Liver (tissue), 9 donors: Measurements from ENCODE around the gene CD247. TPM values are rescaled to one million over a fixed set of nuclear protein-coding genes. Genes with fewer than 3 reads are reported as not detected.

Experiments
- DNase-seq: peaks from one replicate; pipeline ENCODE4 v3.0.0-alpha.2; 2017; ENCODE audit warnings: low spot score
- H3K27ac ChIP-seq, 2 donors: one replicate each; pipeline ENCODE4 v1.7.0; 2013; ENCODE audit warnings: inconsistent platforms in 2 of 2, low read length in 2 of 2, control low read depth in 1 of 2, low read depth in 1 of 2, mild to moderate bottlenecking in 1 of 2
- H3K27me3 ChIP-seq, 4 donors: one replicate each; pipeline versions ENCODE4 v1.6.1 to v1.7.0; 2013; ENCODE audit warnings: low read length in 3 of 4, inconsistent platforms in 1 of 4, mild to moderate bottlenecking in 1 of 4, moderate library complexity in 1 of 4; ENCODE audit not compliant: control insufficient read depth in 4 of 4, insufficient read depth in 4 of 4
- H3K36me3 ChIP-seq, 4 donors: one replicate each; pipeline versions ENCODE4 v1.6.1 to v1.7.0; 2013; ENCODE audit warnings: low read length in 3 of 4, mild to moderate bottlenecking in 3 of 4, low read depth in 1 of 4, moderate library complexity in 1 of 4; ENCODE audit not compliant: control insufficient read depth in 4 of 4, insufficient read depth in 3 of 4
- H3K4me1 ChIP-seq, 4 donors: one replicate each; pipeline versions ENCODE4 v1.6.1 to v1.7.0; 2013; ENCODE audit warnings: low read length in 3 of 4, mild to moderate bottlenecking in 3 of 4, moderate library complexity in 1 of 4; ENCODE audit not compliant: control insufficient read depth in 4 of 4, insufficient read depth in 4 of 4
- H3K4me3 ChIP-seq, 3 donors: one replicate each; pipeline versions ENCODE4 v1.6.1 to v1.7.0; 2013; ENCODE audit warnings: low read length in 3 of 3, control low read depth in 1 of 3, low read depth in 1 of 3, mild to moderate bottlenecking in 1 of 3
- H3K9ac ChIP-seq, 2 donors: one replicate each; pipeline ENCODE4 v1.7.0; 2013; ENCODE audit warnings: low read length in 2 of 2, mild to moderate bottlenecking in 2 of 2, moderate library complexity in 2 of 2, control low read depth in 1 of 2, low read depth in 1 of 2
- H3K9me3 ChIP-seq, 4 donors: one replicate each; pipeline versions ENCODE4 v1.6.1 to v1.7.0; 2013; ENCODE audit warnings: low read length in 3 of 4; ENCODE audit not compliant: control insufficient read depth in 4 of 4
- ATF3 ChIP-seq: IDR thresholded peaks from 2 replicates; pipeline ENCODE4 v1.6.1; 2016; ENCODE audit warnings: antibody characterized with exemption
- CTCF ChIP-seq: fragments of 150-350 bp; IDR thresholded peaks from 2 replicates; pipeline ENCODE4 v1.5.1; 2017; ENCODE audit warnings: improper control_type of control experiment, low read depth, low read length; ENCODE audit not compliant: missing input control
- EGR1 ChIP-seq, 2 donors: IDR thresholded peaks; 2 replicates each; pipeline ENCODE4 v1.6.1; 2016 to 2018; ENCODE audit warnings: antibody characterized with exemption in 2 of 2, low read depth in 2 of 2
- FOXA1 ChIP-seq: IDR thresholded peaks from 2 replicates; pipeline ENCODE4 v1.6.1; 2016; ENCODE audit warnings: antibody characterized with exemption
- FOXA2 ChIP-seq: IDR thresholded peaks from 2 replicates; pipeline ENCODE4 v1.6.1; 2016; ENCODE audit warnings: antibody characterized with exemption
- GABPA ChIP-seq, 2 donors: IDR thresholded peaks in 1 of 2; conservative IDR thresholded peaks in 1 of 2; 2 replicates each; pipeline ENCODE4 v1.6.1; 2016; ENCODE audit warnings: antibody characterized with exemption in 2 of 2, mild to moderate bottlenecking in 1 of 2, moderate library complexity in 1 of 2
- HNF4A ChIP-seq, 2 donors: conservative IDR thresholded peaks; 2 replicates each; pipeline ENCODE4 v1.6.1; 2016; ENCODE audit warnings: antibody characterized with exemption in 2 of 2, mild to moderate bottlenecking in 2 of 2
- HNF4G ChIP-seq: IDR thresholded peaks from 2 replicates; pipeline ENCODE4 v1.6.1; 2016; ENCODE audit warnings: antibody characterized with exemption
- JUND ChIP-seq, 2 donors: IDR thresholded peaks; 2 replicates each; pipeline ENCODE4 v1.6.1; 2016; ENCODE audit warnings: antibody characterized with exemption in 2 of 2
- MAX ChIP-seq: IDR thresholded peaks from 2 replicates; pipeline ENCODE4 v1.6.1; 2016; ENCODE audit warnings: antibody characterized with exemption
- NR2F2 ChIP-seq: IDR thresholded peaks from 2 replicates; pipeline ENCODE4 v1.6.1; 2016; ENCODE audit warnings: antibody characterized with exemption
- RAD21 ChIP-seq, 2 donors: IDR thresholded peaks; 2 replicates each; pipeline ENCODE4 v1.6.1; 2016; ENCODE audit warnings: antibody characterized with exemption in 2 of 2, mild to moderate bottlenecking in 2 of 2
- REST ChIP-seq: IDR thresholded peaks from 2 replicates; pipeline ENCODE4 v1.6.1; 2016; ENCODE audit warnings: antibody characterized with exemption, mild to moderate bottlenecking
- RXRA ChIP-seq, 2 donors: IDR thresholded peaks; 2 replicates each; pipeline ENCODE4 v1.6.1; 2017 to 2018; ENCODE audit warnings: antibody characterized with exemption in 2 of 2, mild to moderate bottlenecking in 1 of 2
- SP1 ChIP-seq: IDR thresholded peaks from 2 replicates; pipeline ENCODE4 v1.6.1; 2018; ENCODE audit warnings: antibody characterized with exemption, mild to moderate bottlenecking
- TAF1 ChIP-seq: conservative IDR thresholded peaks from 2 replicates; pipeline ENCODE4 v1.6.1; 2016; ENCODE audit warnings: antibody characterized with exemption, mild to moderate bottlenecking
- YY1 ChIP-seq: IDR thresholded peaks from 2 replicates; pipeline ENCODE4 v1.6.1; 2016; ENCODE audit warnings: antibody characterized with exemption, mild to moderate bottlenecking
- ZBTB33 ChIP-seq: IDR thresholded peaks from 2 replicates; pipeline ENCODE4 v1.6.1; 2016; ENCODE audit warnings: antibody characterized with exemption
- WGBS: extraction: QIAGEN DNeasy Blood & Tissue Kit; methylation state at CpG from one replicate; pipeline ENCODE4 v1.1.7; 2013; 5-methylcytosine and 5-hydroxymethylcytosine counted together
- polyA plus RNA-seq, 2 donors: library from polyadenylated mRNA; stranded (reverse) in 1 of 2; unstranded in 1 of 2; fragments of 200-250 nt in 1 of 2; fragments of >200 nt in 1 of 2; fragmentation: Nextera tagmentation in 1 of 2; extraction: Ambion mirVana in 1 of 2; gene quantifications; one replicate each; pipeline versions ENCODE4 v1.2.1 to v1.2.3, GENCODE V29; 2013 to 2015
- total RNA-seq, 2 donors: library from RNA; depleted of rRNA; stranded (reverse); fragments of >200 nt; gene quantifications; one replicate each; pipeline ENCODE4 v1.2.3, GENCODE V29; 2014
- donor health status: healthy.
- donor health status: healthy.
- donor health status: healthy.
- donor health status: healthy.
- donor health status: healthy.

The CD247 gene
- total and polyA plus RNA-seq, 4 donors: 0.61 to 2.2 (median 1.6) TPM

- no peak for TF ChIP-seq NR2F2
- no peak for TF ChIP-seq TAF1
- TF ChIP-seq JUND (IDR thresholded peaks at IDR 0.05): no peak
- no peak for TF ChIP-seq SP1
- no peak for TF ChIP-seq ATF3
- TF ChIP-seq RAD21 (IDR thresholded peaks at IDR 0.05): no peak
- no peak for TF ChIP-seq HNF4A (conservative IDR thresholded peaks at IDR 0.05)
- no peak for TF ChIP-seq FOXA1
- Histone ChIP-seq H3K27me3 (no peaks in the 10 kb centered on the region), H3K36me3 (peaks cover 1 to 12% (median 4%) of the 10 kb centered on the region in 4 donors), H3K4me1 (peaks cover 12 to 58% (median 46%) of the 10 kb centered on the region in 4 donors), H3K9ac (no peak overlapping the region), H3K9me3 (no peaks in the 10 kb centered on the region), H3K27ac (peak overlapping the region; percentile 15 to 67), H3K4me3 (no peak overlapping the region)
- no peak for DNase-seq
- 85% methylated on average over 13 of the region's 13 CpGs for WGBS
Measured at GRCh38 chr1:167543199-167543990, 25.1 kb upstream of the CD247 start.

GRCh38 chr1:167542109-167543032 is 24.0 kb upstream of the CD247 start:
- no peaks in the 10 kb centered on the region for H3K27me3 ChIP-seq
- WGBS: 38% methylated on average over 12 of the region's 12 CpGs
- H3K27ac ChIP-seq: peak overlapping the region; percentile 39 to 67
- TF ChIP-seq ATF3 (peak; percentile 38), REST (no peak), HNF4G (no peak), CTCF (no peak), NR2F2 (peak; percentile 33), FOXA1 (no peak), RXRA (IDR thresholded peaks at IDR 0.05) (peak; percentile 90 to 91), HNF4A (conservative IDR thresholded peaks at IDR 0.05) (peak; percentile 73 to 75), EGR1 (IDR thresholded peaks at IDR 0.05; ENCODE audit: low read depth in 2 of 2) (no peak), GABPA (IDR thresholded peaks at IDR 0.05 in 1 of 2, conservative IDR thresholded peaks at IDR 0.05 in 1 of 2) (no peak), YY1 (peak; percentile 76), FOXA2 (peak; percentile 24), TAF1 (no peak), RAD21 (IDR thresholded peaks at IDR 0.05) (peak in 1 of 2 donors; percentile 32), SP1 (peak; percentile 80), MAX (peak; percentile 64), ZBTB33 (no peak), JUND (IDR thresholded peaks at IDR 0.05) (peak in 1 of 2 donors; percentile 53)
- no peak overlapping the region for H3K4me3 ChIP-seq
- DNase-seq: no peak
- no peaks in the 10 kb centered on the region for H3K9me3 ChIP-seq
- H3K9ac ChIP-seq: no peak overlapping the region
- peaks cover 1 to 12% (median 4%) of the 10 kb centered on the region in 4 donors for H3K36me3 ChIP-seq
- H3K4me1 ChIP-seq: peaks cover 12 to 65% (median 46%) of the 10 kb centered on the region in 4 donors
